ENCODE measurements around the gene ZNG1C.
"Not testable (repeated sequence)": the region's sequence is repeated elsewhere in the genome, so short reads cannot be mapped to it uniquely, and the experiment has no call there.

DNA sequence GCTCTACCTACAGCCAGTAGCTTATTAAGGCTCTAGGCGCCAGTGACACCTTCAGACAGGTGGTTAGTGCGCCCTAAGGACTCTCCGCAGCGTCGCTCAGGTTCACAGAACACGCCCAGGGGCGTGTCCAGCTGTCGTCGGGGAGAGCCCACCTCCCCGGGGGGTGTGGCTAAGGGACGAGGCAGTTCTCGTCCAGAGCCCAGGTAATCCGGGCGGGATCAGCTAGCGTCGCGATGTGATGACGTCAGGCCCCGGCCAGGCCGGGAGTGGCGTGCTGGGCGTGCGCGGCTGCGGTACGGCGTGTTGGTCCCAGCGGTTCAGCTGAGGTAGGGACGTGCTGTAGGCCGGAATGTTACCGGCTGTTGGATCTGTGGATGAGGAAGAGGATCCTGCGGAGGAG, at the start of gene ZNG1C:
- TF ChIP-seq, protein P1, sequence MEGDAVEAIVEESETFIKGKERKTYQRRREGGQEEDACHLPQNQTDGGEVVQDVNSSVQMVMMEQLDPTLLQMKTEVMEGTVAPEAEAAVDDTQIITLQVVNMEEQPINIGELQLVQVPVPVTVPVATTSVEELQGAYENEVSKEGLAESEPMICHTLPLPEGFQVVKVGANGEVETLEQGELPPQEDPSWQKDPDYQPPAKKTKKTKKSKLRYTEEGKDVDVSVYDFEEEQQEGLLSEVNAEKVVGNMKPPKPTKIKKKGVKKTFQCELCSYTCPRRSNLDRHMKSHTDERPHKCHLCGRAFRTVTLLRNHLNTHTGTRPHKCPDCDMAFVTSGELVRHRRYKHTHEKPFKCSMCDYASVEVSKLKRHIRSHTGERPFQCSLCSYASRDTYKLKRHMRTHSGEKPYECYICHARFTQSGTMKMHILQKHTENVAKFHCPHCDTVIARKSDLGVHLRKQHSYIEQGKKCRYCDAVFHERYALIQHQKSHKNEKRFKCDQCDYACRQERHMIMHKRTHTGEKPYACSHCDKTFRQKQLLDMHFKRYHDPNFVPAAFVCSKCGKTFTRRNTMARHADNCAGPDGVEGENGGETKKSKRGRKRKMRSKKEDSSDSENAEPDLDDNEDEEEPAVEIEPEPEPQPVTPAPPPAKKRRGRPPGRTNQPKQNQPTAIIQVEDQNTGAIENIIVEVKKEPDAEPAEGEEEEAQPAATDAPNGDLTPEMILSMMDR (IDR thresholded peaks at IDR 0.05; ENCODE audit: extremely low read depth in 1 of 2, insufficient read depth in 1 of 2, low read depth in 1 of 2, low read length in 2 of 2), result not testable (repeated sequence)
- not testable (repeated sequence) for TF ChIP-seq EZH2 (IDR thresholded peaks at IDR 0.05; ENCODE audit: borderline replicate concordance, low read depth, low read length, severe bottlenecking); POLR2AphosphoS5 (IDR thresholded peaks at IDR 0.05; ENCODE audit: insufficient read depth, low read depth, low read length)

Measured in endothelial cell of umbilical vein (primary cell).